Fibroblast of lung (primary cell): ENCODE results near the gene MSL2. TPM values are rescaled to one million over a fixed set of nuclear protein-coding genes. Genes with fewer than 3 reads are reported as not detected.

Source experiments
- DNase-seq, 2 donors: peaks; one replicate each; pipeline versions ENCODE4 v3.0.0 to v3.0.0-alpha.2; 2010; ENCODE audit warnings: low read depth in 2 of 2
- H2AFZ ChIP-seq: 2 replicates; pipeline ENCODE4 v1.5.1; 2012; ENCODE audit warnings: low read length, control low read depth, inconsistent platforms
- H3K27ac ChIP-seq: 2 replicates; pipeline ENCODE4 v1.5.1; 2011; ENCODE audit warnings: low read length, control low read depth; ENCODE audit not compliant: insufficient read depth
- H3K27me3 ChIP-seq: 2 replicates; pipeline ENCODE4 v1.5.1; 2011; ENCODE audit warnings: mild to moderate bottlenecking, low read length; ENCODE audit not compliant: control insufficient read depth, insufficient read depth
- H3K36me3 ChIP-seq: 2 replicates; pipeline ENCODE4 v1.5.1; 2011; ENCODE audit warnings: low read length; ENCODE audit not compliant: control insufficient read depth, insufficient read depth
- H3K4me1 ChIP-seq: 2 replicates; pipeline ENCODE4 v1.5.1; 2011; ENCODE audit warnings: low read length; ENCODE audit not compliant: control insufficient read depth, insufficient read depth; ENCODE audit errors: extremely low read depth
- H3K4me2 ChIP-seq: 2 replicates; pipeline ENCODE4 v1.5.1; 2011; ENCODE audit warnings: low read length, control low read depth; ENCODE audit not compliant: insufficient read depth; ENCODE audit errors: extremely low read depth
- H3K4me3 ChIP-seq, 4 experiments: fragments of 200-600 bp in 1 of 4; sonication (generic) in 1 of 4; replicated peaks in 1 of 4; 2 replicates each; pipeline ENCODE4 v1.5.1; 2011 to 2016; ENCODE audit warnings: low read length in 4 of 4, low read depth in 3 of 4, mild to moderate bottlenecking in 3 of 4, control low read depth in 2 of 4, inconsistent platforms in 1 of 4, mixed read lengths in 1 of 4; ENCODE audit not compliant: insufficient read depth in 1 of 4; ENCODE audit errors: control extremely low read depth in 1 of 4
- H3K79me2 ChIP-seq: 2 replicates; pipeline ENCODE4 v1.5.1; 2012; ENCODE audit warnings: mild to moderate bottlenecking, low read length, inconsistent platforms; ENCODE audit not compliant: control insufficient read depth, insufficient read depth
- H3K9ac ChIP-seq: 2 replicates; pipeline ENCODE4 v1.5.1; 2011; ENCODE audit warnings: mild to moderate bottlenecking, low read length, control low read depth; ENCODE audit not compliant: insufficient read depth
- H3K9me3 ChIP-seq: 2 replicates; pipeline ENCODE4 v1.5.1; 2012; ENCODE audit warnings: low read depth, low read length; ENCODE audit not compliant: control insufficient read depth, insufficient read depth
- H4K20me1 ChIP-seq: 2 replicates; pipeline ENCODE4 v1.5.1; 2011; ENCODE audit warnings: low read length; ENCODE audit not compliant: control insufficient read depth, insufficient read depth; ENCODE audit errors: extremely low read depth
- CTCF ChIP-seq, 2 donors: IDR thresholded peaks in 1 of 2; conservative IDR thresholded peaks in 1 of 2; 1 replicate in 1 of 2; 2 replicates in 1 of 2; pipeline ENCODE4 v1.5.1; 2011 to 2012; ENCODE audit warnings: low read length in 2 of 2, control low read depth in 1 of 2, inconsistent platforms in 1 of 2, low read depth in 1 of 2, mild to moderate bottlenecking in 1 of 2
- EZH2 ChIP-seq: IDR thresholded peaks from 2 replicates; pipeline ENCODE4 v1.5.1; 2012; ENCODE audit warnings: low read length, control low read depth, mild to moderate bottlenecking; ENCODE audit errors: missing control alignments
- polyA plus RNA-seq, 2 donors: library from polyadenylated mRNA; depleted of rRNA in 1 of 2; stranded (reverse) in 1 of 2; unstranded in 1 of 2; fragments of >200 nt; gene quantifications; 2 replicates each; pipeline ENCODE4 v1.2.1, GENCODE V29; 2011 to 2012; ENCODE audit warnings: missing spikeins in 1 of 2
- total RNA-seq: library from RNA; depleted of rRNA; stranded (reverse); fragments of >200 nt; gene quantifications from 2 replicates; pipeline ENCODE4 v1.2.1, GENCODE V29; 2014

The MSL2 gene
- total and polyA plus RNA-seq, 2 donors (not counting 1 experiment from before 2014, with no cell fraction given) = 12.1 to 19.7 TPM

DNA sequence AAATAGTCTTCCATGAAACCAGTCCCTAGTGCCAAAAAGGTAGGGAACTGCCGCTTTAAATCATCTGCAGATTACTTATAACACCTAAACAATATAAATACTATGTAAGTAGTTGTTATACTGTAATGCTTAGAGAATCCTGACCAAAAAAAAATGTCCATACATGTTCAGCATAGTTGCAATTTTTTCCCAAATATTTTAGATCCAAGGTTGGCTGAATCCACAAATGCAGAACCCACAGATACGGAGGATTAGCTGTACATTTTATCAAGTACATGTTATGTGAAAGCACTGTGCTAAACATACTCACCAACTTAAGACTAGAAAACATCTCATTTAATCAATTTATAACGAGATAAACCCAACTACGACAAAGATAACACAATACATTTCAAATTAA is 9.3 kb downstream of the MSL2 start:
- H3K4me2 ChIP-seq = peak overlapping the region; percentile 25
- no peak overlapping the region for H3K9ac ChIP-seq
- H2AFZ ChIP-seq = no peak overlapping the region
- H3K4me1 ChIP-seq = peaks cover 10% of the 10 kb centered on the region
- H3K79me2 ChIP-seq = peaks cover 100% of the 10 kb centered on the region
- peaks cover 9% of the 10 kb centered on the region for H4K20me1 ChIP-seq
- H3K9me3 ChIP-seq = no peaks in the 10 kb centered on the region
- DNase-seq = peak in 1 of 2 donors; percentile 55
- TF ChIP-seq EZH2 = no peak
- no peak for TF ChIP-seq CTCF (conservative IDR thresholded peaks at IDR 0.05 in 1 of 2, IDR thresholded peaks at IDR 0.05 in 1 of 2; ENCODE audit: low read depth in 1 of 2, low read length in 2 of 2)
- no peaks in the 10 kb centered on the region for H3K36me3 ChIP-seq
- H3K27ac ChIP-seq = no peak overlapping the region
- H3K27me3 ChIP-seq = no peaks in the 10 kb centered on the region
- H3K4me3 ChIP-seq = no peak overlapping the region

DNA sequence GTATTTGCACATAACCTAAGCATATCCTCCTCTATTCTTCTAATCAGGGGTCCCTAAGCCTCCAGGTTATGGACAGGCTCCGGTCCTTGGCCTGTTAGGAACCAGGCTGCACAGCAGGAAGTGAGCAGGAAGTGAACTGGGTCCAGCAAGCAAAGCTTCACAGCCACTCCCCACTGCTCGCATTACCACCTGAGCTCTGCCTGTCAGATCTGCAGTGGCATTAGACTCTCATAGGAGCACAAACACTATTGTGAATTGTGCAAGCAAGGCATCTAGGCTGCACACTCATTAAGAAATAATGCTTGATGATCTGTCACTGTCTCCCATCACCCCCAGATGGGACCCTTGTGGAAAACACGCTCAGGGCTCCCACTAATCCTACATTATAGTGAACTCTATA is 9.8 kb downstream of the MSL2 start:
- Histone ChIP-seq H4K20me1 (peaks cover 5% of the 10 kb centered on the region), H3K4me2 (peak overlapping the region; percentile 23)
- no peak for DNase-seq

GRCh38 chr3:136184703-136185102 is 11.4 kb downstream of the MSL2 start:
- Histone ChIP-seq H4K20me1 (peaks cover 3% of the 10 kb centered on the region), H3K9ac (no peak overlapping the region), H3K4me1 (peaks cover 7% of the 10 kb centered on the region), H2AFZ (no peak overlapping the region), H3K27me3 (no peaks in the 10 kb centered on the region), H3K79me2 (peaks cover 97% of the 10 kb centered on the region), H3K36me3 (no peaks in the 10 kb centered on the region), H3K4me2 (no peak overlapping the region), H3K4me3 (no peak overlapping the region), H3K27ac (no peak overlapping the region), H3K9me3 (no peaks in the 10 kb centered on the region)
- TF ChIP-seq CTCF (conservative IDR thresholded peaks at IDR 0.05 in 1 of 2, IDR thresholded peaks at IDR 0.05 in 1 of 2; ENCODE audit: low read depth in 1 of 2, low read length in 2 of 2) = no peak
- TF ChIP-seq EZH2 = no peak
- DNase-seq = peak in 1 of 2 donors; percentile 56

More for the DNA sequence above, 9.8 kb downstream of the MSL2 start:
- Histone ChIP-seq H3K4me1 (peaks cover 7% of the 10 kb centered on the region), H3K79me2 (peaks cover 99% of the 10 kb centered on the region), H3K27ac (no peak overlapping the region), H3K9ac (no peak overlapping the region), H3K4me3 (no peak overlapping the region), H3K9me3 (no peaks in the 10 kb centered on the region), H3K36me3 (no peaks in the 10 kb centered on the region), H2AFZ (no peak overlapping the region), H3K27me3 (no peaks in the 10 kb centered on the region)
- TF ChIP-seq EZH2 = no peak
- no peak for TF ChIP-seq CTCF (conservative IDR thresholded peaks at IDR 0.05 in 1 of 2, IDR thresholded peaks at IDR 0.05 in 1 of 2; ENCODE audit: low read depth in 1 of 2, low read length in 2 of 2)
